Fibroblast of villous mesenchyme (primary cell): ENCODE results near the gene DUSP28. TPM values are rescaled to one million over a fixed set of nuclear protein-coding genes. Genes with fewer than 3 reads are reported as not detected.

Experiments
- DNase-seq: peaks from one replicate; pipeline ENCODE4 v3.0.0-alpha.2; 2010; ENCODE audit warnings: low read depth
- H3K4me3 ChIP-seq: 2 replicates; pipeline ENCODE4 v1.5.1; 2011; ENCODE audit warnings: low read depth, mild to moderate bottlenecking, low read length
- CTCF ChIP-seq: IDR thresholded peaks from 2 replicates; pipeline ENCODE4 v1.5.1; 2012; ENCODE audit warnings: low read depth, mild to moderate bottlenecking, low read length; ENCODE audit not compliant: insufficient read depth
- total RNA-seq: library from RNA; depleted of rRNA; stranded (reverse); fragments of >200 nt; gene quantifications from 2 replicates; pipeline ENCODE4 v1.2.3, GENCODE V29; 2012

The DUSP28 gene
- 3.5 and 4.5 TPM in 2 replicates for total RNA-seq

GRCh38 chr2:240560084-240560479 lies at the start of gene DUSP28:
TSS of gene DUSP28 (plus strand) at chr2:240560357. CDS start at chr2:240560685, 328 bp downstream.
- peak; percentile 90 for DNase-seq
- H3K4me3 ChIP-seq, result peak within 1 kb of the TSS; percentile 76
- no peak for TF ChIP-seq CTCF

- no peak for DNase-seq
- H3K4me3 ChIP-seq, result no peak overlapping the region
Observed at GRCh38 chr2:240510513-240511210, 49.5 kb upstream of the DUSP28 start.

GRCh38 chr2:240511351-240512108 lies 48.6 kb upstream of the DUSP28 start:
- no peak for DNase-seq
- TF ChIP-seq CTCF, result no peak
- no peak overlapping the region for H3K4me3 ChIP-seq

More at GRCh38 chr2:240510513-240511210, 49.5 kb upstream of the DUSP28 start:
- TF ChIP-seq CTCF, result no peak

GRCh38 chr2:240512109-240512485 lies 48.1 kb upstream of the DUSP28 start:
- no peak overlapping the region for H3K4me3 ChIP-seq
- no peak for TF ChIP-seq CTCF
- no peak for DNase-seq

- no peak overlapping the region for H3K4me3 ChIP-seq
- no peak for DNase-seq
- no peak for TF ChIP-seq CTCF
Observed at GRCh38 chr2:240512666-240513535, 47.3 kb upstream of the DUSP28 start.

GRCh38 chr2:240513549-240514287 lies 46.4 kb upstream of the DUSP28 start:
- peak; percentile 84 for DNase-seq
- H3K4me3 ChIP-seq, result no peak overlapping the region
- TF ChIP-seq CTCF, result peak; percentile 94
